ENCODE data around the gene TRIP11. TPM values are rescaled to one million over a fixed set of nuclear protein-coding genes. Genes with fewer than 3 reads are reported as not detected.

Gene TRIP11
- total and polyA plus RNA-seq, 2 of the 13 experiments (the other 11 are each of a cell fraction or from before 2014, with no cell fraction given) = 10.9 to 32.8 TPM

DNA sequence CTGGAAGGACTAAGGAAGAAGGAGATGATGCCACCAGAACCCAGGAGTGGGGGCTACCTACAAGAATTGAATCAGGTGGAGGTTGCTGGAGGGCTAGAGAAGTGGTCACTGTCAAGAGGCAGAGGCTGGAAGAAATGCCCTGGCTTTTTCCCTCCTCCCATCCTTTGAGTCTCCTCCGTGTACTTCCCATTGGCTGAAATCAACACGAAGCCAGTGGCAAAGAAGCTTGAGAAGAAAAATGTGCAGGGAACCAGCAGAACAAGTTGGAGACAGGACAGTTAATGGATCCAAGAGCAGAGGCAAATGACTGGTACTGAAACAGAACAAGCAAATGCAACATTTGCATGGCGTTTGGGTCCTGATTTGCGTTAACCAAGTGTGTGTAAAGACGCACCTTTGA lies 83.2 kb downstream of the TRIP11 start (continued):
- no peak for TF ChIP-seq ZNF709 (CRISPR knock-in tag; IDR thresholded peaks at IDR 0.05)

DNA sequence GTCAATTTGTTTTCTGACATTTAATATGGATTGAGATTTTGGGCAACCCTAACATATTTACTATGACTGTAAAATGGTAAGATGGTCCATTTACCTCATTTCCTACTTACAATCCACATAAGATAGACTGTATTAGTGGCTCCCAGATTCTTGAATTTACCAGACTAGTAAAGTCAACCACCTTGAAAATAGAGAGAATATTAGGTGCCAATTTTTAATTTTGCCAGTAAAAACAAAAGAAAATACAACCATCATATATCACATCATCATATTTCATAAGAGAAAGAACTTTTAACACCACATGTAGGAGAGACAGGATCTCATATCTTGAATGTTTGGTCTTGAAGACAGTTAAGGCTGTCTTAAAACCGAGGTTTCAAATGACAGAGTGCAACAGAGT lies 84.7 kb downstream of the TRIP11 start:
- TF ChIP-seq ZNF644 (CRISPR knock-in tag; IDR thresholded peaks at IDR 0.05; ENCODE audit: low read depth) (no peak), ZNF777 (CRISPR knock-in tag; IDR thresholded peaks at IDR 0.05) (no peak), POGZ (CRISPR knock-in tag; IDR thresholded peaks at IDR 0.05) (no peak), RBM39 (IDR thresholded peaks at IDR 0.05; ENCODE audit: low read depth, low read length, poor library complexity, severe bottlenecking) (no peak), JUN (CRISPR knock-in tag; IDR thresholded peaks at IDR 0.05) (no peak), GTF3A (CRISPR knock-in tag; conservative IDR thresholded peaks at IDR 0.05) (no peak), SP4 (CRISPR knock-in tag; IDR thresholded peaks at IDR 0.05) (no peak), ATAD3A (CRISPR knock-in tag; IDR thresholded peaks at IDR 0.05) (no peak), ARID2 (CRISPR knock-in tag; IDR thresholded peaks at IDR 0.05; ENCODE audit: borderline replicate concordance) (no peak), SP1 (IDR thresholded peaks at IDR 0.05) (no peak), SP1 (CRISPR knock-in tag; IDR thresholded peaks at IDR 0.05) (no peak), ZNF589 (CRISPR knock-in tag; conservative IDR thresholded peaks at IDR 0.05) (no peak), HBP1 (CRISPR knock-in tag; IDR thresholded peaks at IDR 0.05; ENCODE audit: low read depth) (no peak), NR1H2 (CRISPR knock-in tag; IDR thresholded peaks at IDR 0.05; ENCODE audit: borderline replicate concordance, low read depth) (no peak)
- TF ChIP-seq, protein P1, sequence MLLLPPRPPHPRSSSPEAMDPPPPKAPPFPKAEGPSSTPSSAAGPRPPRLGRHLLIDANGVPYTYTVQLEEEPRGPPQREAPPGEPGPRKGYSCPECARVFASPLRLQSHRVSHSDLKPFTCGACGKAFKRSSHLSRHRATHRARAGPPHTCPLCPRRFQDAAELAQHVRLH (CRISPR knock-in tag; IDR thresholded peaks at IDR 0.05; ENCODE audit: borderline replicate concordance, low read depth) = no peak
- TF ChIP-seq, protein P2, sequence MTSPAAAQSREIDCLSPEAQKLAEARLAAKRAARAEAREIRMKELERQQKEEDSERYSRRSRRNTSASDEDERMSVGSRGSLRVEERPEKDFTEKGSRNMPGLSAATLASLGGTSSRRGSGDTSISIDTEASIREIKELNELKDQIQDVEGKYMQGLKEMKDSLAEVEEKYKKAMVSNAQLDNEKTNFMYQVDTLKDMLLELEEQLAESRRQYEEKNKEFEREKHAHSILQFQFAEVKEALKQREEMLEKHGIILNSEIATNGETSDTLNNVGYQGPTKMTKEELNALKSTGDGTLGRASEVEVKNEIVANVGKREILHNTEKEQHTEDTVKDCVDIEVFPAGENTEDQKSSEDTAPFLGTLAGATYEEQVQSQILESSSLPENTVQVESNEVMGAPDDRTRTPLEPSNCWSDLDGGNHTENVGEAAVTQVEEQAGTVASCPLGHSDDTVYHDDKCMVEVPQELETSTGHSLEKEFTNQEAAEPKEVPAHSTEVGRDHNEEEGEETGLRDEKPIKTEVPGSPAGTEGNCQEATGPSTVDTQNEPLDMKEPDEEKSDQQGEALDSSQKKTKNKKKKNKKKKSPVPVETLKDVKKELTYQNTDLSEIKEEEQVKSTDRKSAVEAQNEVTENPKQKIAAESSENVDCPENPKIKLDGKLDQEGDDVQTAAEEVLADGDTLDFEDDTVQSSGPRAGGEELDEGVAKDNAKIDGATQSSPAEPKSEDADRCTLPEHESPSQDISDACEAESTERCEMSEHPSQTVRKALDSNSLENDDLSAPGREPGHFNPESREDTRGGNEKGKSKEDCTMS (CRISPR knock-in tag; conservative IDR thresholded peaks at IDR 0.05) = no peak
- TF ChIP-seq, protein P3, sequence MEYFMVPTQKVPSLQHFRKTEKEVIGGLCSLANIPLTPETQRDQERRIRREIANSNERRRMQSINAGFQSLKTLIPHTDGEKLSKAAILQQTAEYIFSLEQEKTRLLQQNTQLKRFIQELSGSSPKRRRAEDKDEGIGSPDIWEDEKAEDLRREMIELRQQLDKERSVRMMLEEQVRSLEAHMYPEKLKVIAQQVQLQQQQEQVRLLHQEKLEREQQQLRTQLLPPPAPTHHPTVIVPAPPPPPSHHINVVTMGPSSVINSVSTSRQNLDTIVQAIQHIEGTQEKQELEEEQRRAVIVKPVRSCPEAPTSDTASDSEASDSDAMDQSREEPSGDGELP (IDR thresholded peaks at IDR 0.05; ENCODE audit: borderline replicate concordance, low read depth) = no peak
- BruUV-seq (replicated peaks) = no TSS peak
- no peak overlapping the region for H2AFZ ChIP-seq (ENCODE audit: low read length)
- H3K4me3 ChIP-seq (replicated peaks in 1 of 3; ENCODE audit: insufficient read depth in 1 of 3, low read depth in 2 of 3, low read length in 3 of 3) = no peak overlapping the region
- FAIRE-seq = no peak
- no peaks in the 10 kb centered on the region for H3K9me3 ChIP-seq (ENCODE audit: low read length)
- ATAC-seq = no peak
- POLR2A ChIA-PET = no interaction called here
- no peak overlapping the region for H3K4me2 ChIP-seq (ENCODE audit: low read depth, low read length)
- H3K4me1 ChIP-seq (ENCODE audit: insufficient read depth, low read length) = peaks cover 48% of the 10 kb centered on the region
- no peak overlapping the region for H3K27ac ChIP-seq (ENCODE audit: extremely low read length, insufficient read depth, low read length)
- WGBS (ENCODE audit: low lambda C conversion rate) = 63% methylated on average over 1 of the region's 1 CpG
- intact Hi-C loops (cut with micrococcal nuclease; ENCODE audit: unreplicated experiment) = no loop called here
- no peak for DNase-seq (ENCODE audit: low spot score)
- no peaks in the 10 kb centered on the region for H3K36me3 ChIP-seq (replicated peaks in 1 of 2; ENCODE audit: control insufficient read depth in 1 of 2, insufficient read depth in 2 of 2, low read length in 2 of 2)
- no peak overlapping the region for H3K9ac ChIP-seq (ENCODE audit: insufficient read depth, low read depth, low read length)
- no peaks in the 10 kb centered on the region for H4K20me1 ChIP-seq (ENCODE audit: insufficient read depth, low read length)
- CTCF ChIA-PET (ENCODE audit: low intra/inter-chr PET ratio, low total read pairs) = no interaction called here
- H3K27me3 ChIP-seq (ENCODE audit: control insufficient read depth in 1 of 2, insufficient read depth in 2 of 2, low read length in 2 of 2) = no peaks in the 10 kb centered on the region
- no peaks in the 10 kb centered on the region for H3K79me2 ChIP-seq (ENCODE audit: insufficient read depth, low read length)
- in situ Hi-C loops (cut with HindIII; ENCODE audit: extremely low pct_ligation_motif_present, low pct_unique_long_range_greater_than_20kb) = no loop called here

All from HepG2 (cell line).